HepG2 (cell line): ENCODE data around the gene PEPD. TPM values are rescaled to one million over a fixed set of nuclear protein-coding genes. Genes with fewer than 3 reads are reported as not detected.
A peak's percentile ranks its signal among the peaks of the same experiment; 100 is the strongest.

Experiments
- FOSL1 ChIP-seq: sonication (generic); formaldehyde crosslinking; IDR thresholded peaks from 2 replicates; pipeline ENCODE4 v1.9.0; 2021; ENCODE audit warnings: missing genetic modification reagents, borderline replicate concordance
- FOXA3 ChIP-seq: IDR thresholded peaks from 2 replicates; pipeline ENCODE4 v1.6.1; 2016; ENCODE audit warnings: missing genetic modification reagents, missing compliant biosample characterization
- GATA4 ChIP-seq: sonication (generic); IDR thresholded peaks from 2 replicates; pipeline ENCODE4 v1.6.1; 2016; ENCODE audit warnings: antibody characterized with exemption, low read depth, borderline replicate concordance
- HHEX ChIP-seq: IDR thresholded peaks from 2 replicates; pipeline ENCODE4 v1.6.1; 2016; ENCODE audit warnings: control low read depth
- HMGA1 ChIP-seq: sonication (generic); formaldehyde crosslinking; conservative IDR thresholded peaks from 2 replicates; pipeline ENCODE4 v1.4.0; 2020; ENCODE audit warnings: missing genetic modification reagents
- HNF4G ChIP-seq, 2 experiments: sonication (generic) in 1 of 2; formaldehyde crosslinking in 1 of 2; IDR thresholded peaks; 2 replicates each; pipeline versions ENCODE4 v1.4.0 to v1.6.1; 2011 to 2020; ENCODE audit warnings: borderline replicate concordance in 2 of 2, low read depth in 2 of 2, mild to moderate bottlenecking in 2 of 2, low read length in 1 of 2, missing genetic modification reagents in 1 of 2, moderate library complexity in 1 of 2
- HOXA5 ChIP-seq: sonication (generic); formaldehyde crosslinking; IDR thresholded peaks from 2 replicates; pipeline ENCODE4 v1.4.0; 2020; ENCODE audit warnings: missing genetic modification reagents
- IKZF5 ChIP-seq: IDR thresholded peaks from 2 replicates; pipeline ENCODE4 v1.6.1; 2018; ENCODE audit warnings: missing genetic modification reagents, mild to moderate bottlenecking, missing compliant biosample characterization
- KAT8 ChIP-seq: IDR thresholded peaks from 2 replicates; pipeline ENCODE4 v1.6.1; 2016; ENCODE audit warnings: missing genetic modification reagents, missing compliant biosample characterization
- POGK ChIP-seq: sonication (generic); formaldehyde crosslinking; conservative IDR thresholded peaks from 2 replicates; pipeline ENCODE4 v1.8.0; 2022; ENCODE audit warnings: mild to moderate bottlenecking, moderate library complexity, missing genetic modification reagents
- RERE ChIP-seq: IDR thresholded peaks from 2 replicates; pipeline ENCODE4 v1.6.1; 2016; ENCODE audit warnings: low read depth, missing genetic modification reagents, missing compliant biosample characterization
- SPEN ChIP-seq: sonication (generic); formaldehyde crosslinking; IDR thresholded peaks from 2 replicates; pipeline ENCODE4 v1.5.1; 2020; ENCODE audit warnings: low read depth, mild to moderate bottlenecking, missing genetic modification reagents
- ZNF276 ChIP-seq: sonication (generic); formaldehyde crosslinking; IDR thresholded peaks from 2 replicates; pipeline ENCODE4 v1.4.0; 2020; ENCODE audit warnings: mild to moderate bottlenecking, low read depth, missing genetic modification reagents
- ZNF362 ChIP-seq: sonication (generic); formaldehyde crosslinking; IDR thresholded peaks from 2 replicates; pipeline ENCODE4 v1.4.0; 2020; ENCODE audit warnings: missing genetic modification reagents, mild to moderate bottlenecking, borderline replicate concordance
- ZNF850 ChIP-seq: sonication (generic); formaldehyde crosslinking; conservative IDR thresholded peaks from 2 replicates; pipeline ENCODE4 v1.9.0; 2021; ENCODE audit warnings: mild to moderate bottlenecking, missing genetic modification reagents
- ZSCAN21 ChIP-seq: sonication (generic); formaldehyde crosslinking; IDR thresholded peaks from 2 replicates; pipeline ENCODE4 v1.8.0; 2022; ENCODE audit warnings: mild to moderate bottlenecking, missing genetic modification reagents, moderate library complexity, borderline replicate concordance
- polyA plus RNA-seq, 8 experiments: library from polyadenylated mRNA; depleted of rRNA in 3 of 8; stranded (reverse) in 7 of 8; unstranded in 1 of 8; fragments of >200 nt; fragmentation: Illumina TruSeq in 4 of 8; extraction: Trizol in 4 of 8; gene quantifications; 2 replicates each; pipeline versions ENCODE4 v1.2.1 to v1.2.3, GENCODE V29; 2011 to 2016; ENCODE audit warnings: low read depth in 4 of 8, missing spikeins in 1 of 8, mixed read lengths in 1 of 8; ENCODE audit not compliant: insufficient read depth in 1 of 8
- total RNA-seq, 5 experiments: library from RNA; depleted of rRNA; stranded (reverse); fragments of >200 nt; fragmentation: Illumina TruSeq; extraction: Trizol; gene quantifications; 2 replicates each; pipeline ENCODE4 v1.2.3, GENCODE V29; 2016; ENCODE audit warnings: low read depth in 1 of 5

PEPD gene
- total and polyA plus RNA-seq, 2 of the 13 experiments (the other 11 are each of a cell fraction or from before 2014, with no cell fraction given) = 60.7 to 75.1 TPM

GRCh38 chr19:33373453-33374235 lies 147.9 kb downstream of the PEPD start, which contains the start of gene CEBPG (continued):
- TF ChIP-seq GATA4 (peak; percentile 37; the same call in 1 of the 2 replicates), POGK (CRISPR knock-in tag) (no peak; the same call in 1 of the 2 replicates), IKZF5 (CRISPR knock-in tag) (no peak; the same call in 1 of the 2 replicates), HHEX (no peak), KAT8 (CRISPR knock-in tag) (peak; percentile 46; the same call in 1 of the 2 replicates), HMGA1 (CRISPR knock-in tag) (no peak), FOXA3 (CRISPR knock-in tag) (no peak), FOSL1 (CRISPR knock-in tag) (no peak), RERE (no peak), HOXA5 (CRISPR knock-in tag) (peak; percentile 41; the same call in 1 of the 2 replicates), ZSCAN21 (CRISPR knock-in tag) (peak; percentile 70; the same call in 1 of the 2 replicates), SPEN (peak; percentile 66), ZNF276 (no peak), ZNF850 (no peak), ZNF362 (CRISPR knock-in tag) (no peak; the same call in 1 of the 2 replicates), HNF4G (IDR thresholded peaks at IDR 0.05; ENCODE audit: borderline replicate concordance, low read depth, low read length) (no peak), HNF4G (CRISPR knock-in tag; IDR thresholded peaks at IDR 0.05; ENCODE audit: borderline replicate concordance, low read depth) (no peak)
